Daoy (cell line): ENCODE measurements around the gene S100A1. TPM values are rescaled to one million over a fixed set of nuclear protein-coding genes. Genes with fewer than 3 reads are reported as not detected.
A peak's percentile ranks its signal among the peaks of the same experiment; 100 is the strongest.

Source experiments
- DNase-seq: peaks from one replicate; pipeline ENCODE4 v3.0.0-alpha.2; 2015; ENCODE audit warnings: low read depth
- total RNA-seq: library from RNA; depleted of rRNA; stranded (reverse); fragments of >200 nt; shearing (Covaris generic); gene quantifications from 2 replicates; pipeline ENCODE4 v1.2.3, GENCODE V29; 2014

S100A1 gene
- total RNA-seq, 1 experiment from 2014 or later: 0.40 TPM

DNA sequence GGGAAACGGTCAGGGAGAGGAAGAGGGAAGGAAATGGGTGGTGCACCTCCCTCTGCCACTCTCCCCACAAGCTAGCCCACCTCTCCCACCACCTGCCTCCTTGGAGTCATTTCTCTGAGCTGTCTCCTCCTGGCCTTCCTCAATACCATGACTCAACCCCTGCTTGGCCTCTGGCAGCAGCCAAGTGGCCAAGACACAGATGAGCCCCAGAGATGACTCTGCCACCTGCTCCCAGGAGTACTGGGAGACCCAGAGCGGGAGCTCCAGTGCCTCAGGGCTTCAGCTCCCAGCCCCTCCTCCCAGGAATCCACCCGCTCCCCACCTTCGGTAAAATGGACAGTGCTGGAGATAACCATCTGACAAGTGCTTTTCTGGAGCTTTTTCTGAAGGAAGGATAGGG lies 17.9 kb upstream of the S100A1 start:
- peak; percentile 40 for DNase-seq

DNA sequence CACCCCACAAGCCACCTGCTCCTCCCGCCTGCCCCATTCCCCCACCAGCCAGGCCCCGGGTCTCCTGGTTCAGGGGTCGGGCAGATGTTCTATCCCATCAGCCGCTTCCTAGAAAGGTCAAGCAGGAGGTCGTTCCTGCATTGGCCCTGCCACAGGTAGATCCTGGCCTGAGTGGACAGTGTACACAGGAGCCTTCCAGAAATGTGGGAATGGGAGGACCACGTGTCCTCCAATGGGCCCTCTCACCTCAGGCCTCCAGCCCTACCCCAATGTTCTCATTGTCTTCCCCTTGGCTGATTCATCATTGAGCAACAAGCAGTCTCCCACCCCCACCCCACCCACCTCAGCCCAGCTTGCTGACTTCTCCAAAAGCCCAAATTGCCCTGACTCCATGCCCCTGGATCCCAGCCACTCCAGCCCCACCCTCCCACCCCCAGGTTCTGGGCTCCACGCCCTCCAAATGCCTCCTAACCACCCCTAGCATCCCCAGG lies 17.4 kb upstream of the S100A1 start:
- DNase-seq: peak; percentile 37

DNA sequence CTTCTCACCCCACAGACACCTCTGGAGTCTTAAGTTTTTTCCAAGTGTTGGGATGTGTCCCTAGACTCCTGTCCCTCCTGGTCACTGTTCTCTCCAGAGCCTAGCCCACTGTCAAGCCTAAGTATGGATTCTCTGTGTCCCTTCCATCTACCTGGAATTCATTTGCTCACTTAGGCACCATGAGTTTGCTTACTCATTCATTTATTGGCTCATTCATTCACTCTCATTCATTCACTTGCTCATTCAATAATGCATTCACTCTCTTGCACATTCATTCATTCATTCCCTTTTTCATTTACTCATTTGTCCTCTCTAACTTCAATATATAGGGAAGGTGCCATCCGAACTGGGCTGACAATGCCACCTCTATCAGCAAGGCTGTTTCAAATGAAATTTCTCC lies 16.9 kb upstream of the S100A1 start:
- DNase-seq: no peak

DNA sequence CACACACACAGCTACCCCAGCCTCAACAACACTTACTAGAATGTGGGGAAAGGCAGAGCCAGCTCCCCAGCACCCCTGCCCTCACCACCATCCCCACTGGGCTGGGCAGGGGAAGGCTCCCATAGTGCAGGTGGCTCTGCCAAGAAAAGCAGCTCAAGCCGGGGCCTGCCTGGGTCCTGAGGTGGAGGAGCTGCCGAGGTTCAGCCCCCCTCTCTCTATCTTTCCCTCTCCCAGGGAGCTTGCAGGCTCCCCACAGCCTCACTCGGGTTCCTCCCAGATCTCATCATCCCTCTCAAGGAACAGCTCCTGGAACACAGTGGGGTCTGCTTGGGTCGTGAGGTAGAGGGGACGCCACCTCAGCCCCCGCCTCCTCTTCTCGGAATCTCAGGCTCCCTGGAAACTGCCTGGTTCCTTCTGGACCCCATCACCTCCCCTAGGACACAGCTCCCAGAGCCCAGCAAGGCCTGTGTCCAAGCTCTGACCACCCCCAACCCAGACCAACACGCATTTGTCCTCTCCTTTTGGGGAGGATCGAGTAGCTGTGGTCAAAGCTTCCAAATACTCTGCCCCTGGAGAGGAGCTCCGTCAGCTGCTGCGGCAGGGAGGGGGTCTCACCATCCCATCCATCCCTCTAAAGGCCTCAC lies 16.0 kb upstream of the S100A1 start:
- no peak for DNase-seq

DNA sequence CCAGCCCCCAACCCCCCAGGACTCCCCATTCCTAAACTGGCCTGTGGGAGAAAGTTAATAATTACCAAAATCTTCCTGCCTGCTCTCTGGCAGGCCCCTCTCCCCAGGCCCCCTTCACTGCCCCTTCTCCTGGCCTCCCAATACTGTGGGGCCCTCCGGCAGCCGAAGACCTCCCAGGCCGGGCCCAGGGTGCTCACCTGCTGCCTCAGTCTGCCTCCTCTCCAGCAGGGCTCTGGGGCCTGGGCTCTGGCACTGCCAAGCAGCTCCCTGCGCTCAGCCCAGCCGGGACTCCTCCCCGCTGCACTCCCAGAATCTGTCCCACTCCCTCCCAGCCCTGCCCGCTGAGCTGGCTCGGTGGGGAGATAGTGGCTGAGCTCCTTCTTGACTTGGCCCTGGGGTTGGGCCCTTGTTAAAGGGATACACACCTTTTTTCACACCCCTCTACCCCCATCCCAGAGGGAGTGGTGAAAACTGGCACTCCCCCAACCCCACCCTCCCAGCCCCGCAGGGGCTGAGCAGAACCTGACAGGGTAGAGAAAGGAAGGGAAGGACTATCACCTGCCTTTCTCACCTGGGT lies 15.4 kb upstream of the S100A1 start, which contains the start of gene S100A16:
Gene S100A16, minus strand, starts transcription at position 383 of the 577 bp plus-strand sequence. CDS start 4,986 bp downstream, outside the sequence.
- peak; percentile 60 for DNase-seq

DNA sequence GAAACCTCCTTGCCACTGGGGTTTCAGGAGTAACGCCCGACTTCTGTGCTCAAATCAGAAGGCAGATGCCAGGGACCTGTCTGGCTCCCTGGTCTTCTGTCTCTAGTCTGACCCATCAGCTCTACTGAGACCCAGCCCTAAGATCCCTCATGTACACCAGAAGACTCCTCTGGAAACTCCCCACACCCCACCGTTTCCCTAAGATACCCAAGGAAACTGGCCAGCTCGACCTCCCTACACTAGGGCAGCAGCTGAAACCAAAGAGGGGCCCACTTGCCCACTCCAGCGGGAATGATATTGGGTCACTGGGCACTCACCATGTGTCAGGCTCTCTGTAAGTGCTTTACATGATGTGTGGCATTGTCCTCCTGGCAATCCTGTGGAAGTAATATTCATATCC lies 14.8 kb upstream of the S100A1 start:
- DNase-seq: no peak

DNA sequence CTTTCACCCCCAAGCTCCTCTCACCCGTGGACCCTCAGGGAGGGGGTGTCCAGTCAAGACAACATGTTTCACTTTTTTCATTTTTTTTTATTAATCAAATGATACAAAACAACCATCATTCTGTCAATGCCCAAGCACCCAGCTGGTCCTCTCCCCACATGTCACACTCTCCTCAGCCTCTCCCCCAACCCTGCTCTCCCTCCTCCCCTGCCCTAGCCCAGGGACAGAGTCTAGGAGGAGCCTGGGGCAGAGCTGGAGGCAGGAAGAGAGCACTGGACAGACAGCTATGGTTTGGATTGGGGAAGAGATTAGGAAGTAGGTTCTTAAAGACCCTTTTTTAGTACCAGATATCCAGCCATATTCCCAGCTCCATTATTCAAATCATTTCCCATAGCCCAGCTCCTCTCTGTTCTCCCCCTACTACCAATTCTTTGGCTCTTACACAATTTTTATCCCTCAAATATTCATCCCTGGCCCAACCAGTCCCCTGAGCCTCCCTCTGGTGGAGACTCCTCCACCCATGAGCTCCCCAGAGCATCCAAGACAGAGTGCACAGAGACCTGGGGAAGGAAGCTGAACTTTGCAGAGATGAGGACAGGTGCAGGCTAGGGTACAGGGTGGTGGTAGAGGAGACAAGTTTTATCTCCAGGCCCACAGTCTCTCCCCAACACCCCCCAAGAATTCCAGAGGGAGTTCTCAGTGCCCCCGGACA lies 13.9 kb upstream of the S100A1 start:
- DNase-seq: no peak

DNA sequence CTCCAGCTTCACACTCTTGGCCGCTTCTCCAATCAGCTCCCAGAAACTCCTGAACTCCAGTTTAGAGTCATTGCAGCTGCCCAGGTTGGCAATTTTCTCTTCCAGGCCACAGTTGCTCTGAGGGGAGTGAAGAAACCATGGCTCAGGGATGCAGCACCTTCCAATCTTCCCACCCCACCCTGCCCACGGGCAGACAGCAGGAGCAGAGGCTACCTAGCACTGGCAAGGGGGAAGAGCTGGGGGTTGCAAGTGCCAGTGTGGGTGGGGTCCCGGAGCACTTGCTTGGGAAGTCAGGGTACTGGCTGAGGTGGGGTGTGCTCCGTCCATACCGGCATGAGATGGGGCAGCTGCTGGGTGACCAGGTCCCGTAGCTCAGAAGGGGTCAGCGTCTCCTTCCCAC lies 13.3 kb upstream of the S100A1 start:
- no peak for DNase-seq

DNA sequence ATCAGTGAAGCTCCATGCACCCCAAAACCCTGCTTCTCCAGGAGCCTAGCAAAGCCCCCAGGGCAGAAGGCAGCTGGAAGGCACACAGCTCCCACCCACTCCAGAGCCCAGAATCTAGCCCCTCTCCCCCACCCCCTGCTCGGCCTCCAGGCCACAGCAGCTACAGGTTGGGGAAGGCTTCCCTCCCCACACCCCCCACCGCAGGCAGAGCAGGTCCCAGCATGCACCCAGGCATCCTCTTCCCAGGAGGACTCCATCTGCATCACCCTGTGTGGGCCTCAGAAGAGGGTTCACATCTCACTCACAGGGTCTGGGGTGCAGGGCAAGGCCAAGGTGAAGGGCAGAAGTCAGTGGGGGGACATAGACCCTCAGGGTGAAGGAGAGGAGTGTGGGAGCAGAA lies 12.8 kb upstream of the S100A1 start:
- no peak for DNase-seq

DNA sequence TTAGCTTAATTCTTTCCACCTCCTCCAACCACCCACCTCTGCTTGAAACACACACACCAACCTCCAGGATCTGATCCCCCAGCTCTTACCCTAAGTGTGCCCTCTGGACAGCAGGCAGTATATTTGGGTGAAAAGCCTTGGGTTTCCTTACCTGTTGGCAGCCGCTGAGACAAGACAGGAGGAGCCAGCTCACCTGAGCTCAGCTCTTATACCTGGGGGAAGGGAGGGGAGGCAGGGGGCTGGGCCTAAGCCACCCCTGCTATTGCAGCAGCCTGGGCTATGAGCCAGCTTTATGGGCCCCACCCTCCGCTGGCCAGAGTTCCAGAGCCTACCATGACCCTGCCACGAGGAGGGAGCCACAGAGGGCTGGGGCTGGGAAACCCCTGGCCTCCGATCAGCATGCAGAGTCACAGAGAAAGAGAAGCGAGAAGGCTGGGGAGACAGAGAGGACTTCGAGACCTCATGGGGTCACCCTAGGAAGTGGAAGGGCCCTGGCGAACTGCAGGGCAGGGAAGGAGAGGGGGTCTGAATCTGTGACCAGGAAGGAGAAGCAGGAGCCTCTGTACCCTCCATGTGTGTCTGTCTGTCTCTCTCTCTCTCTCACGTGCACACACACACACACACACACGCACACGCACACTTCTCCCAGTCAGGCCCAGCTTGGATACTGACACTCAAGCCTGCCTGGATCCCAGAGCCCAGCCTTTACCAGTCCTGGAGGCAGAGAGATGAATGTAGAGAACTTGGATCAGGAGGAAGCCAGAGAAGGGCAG lies 11.9 kb upstream of the S100A1 start, which contains the start of gene S100A14:
Gene S100A14, minus strand, starts transcription at position 182 of the 773 bp plus-strand sequence. CDS start 467 bp downstream, outside the sequence.
- no peak for DNase-seq

DNA sequence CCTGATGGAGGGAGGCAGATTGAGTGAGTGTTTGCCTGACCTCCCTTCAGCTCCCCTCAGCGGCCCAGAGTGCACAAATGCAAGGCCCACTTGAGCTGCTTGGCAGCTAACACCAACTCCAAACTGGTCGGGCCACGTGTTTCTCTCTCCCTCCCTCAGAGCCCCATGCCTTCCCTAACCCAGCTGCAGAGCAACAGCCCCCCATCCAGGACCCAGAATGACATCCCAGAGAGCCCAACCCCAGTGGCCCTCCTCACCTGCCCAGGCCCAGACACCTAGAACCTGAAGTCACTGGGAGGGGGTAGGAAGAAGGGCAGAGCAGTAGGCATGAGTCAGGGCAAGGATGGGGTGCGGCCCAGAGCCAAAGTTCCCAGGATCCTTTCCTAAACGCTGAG lies 11.3 kb upstream of the S100A1 start:
- no peak for DNase-seq

DNA sequence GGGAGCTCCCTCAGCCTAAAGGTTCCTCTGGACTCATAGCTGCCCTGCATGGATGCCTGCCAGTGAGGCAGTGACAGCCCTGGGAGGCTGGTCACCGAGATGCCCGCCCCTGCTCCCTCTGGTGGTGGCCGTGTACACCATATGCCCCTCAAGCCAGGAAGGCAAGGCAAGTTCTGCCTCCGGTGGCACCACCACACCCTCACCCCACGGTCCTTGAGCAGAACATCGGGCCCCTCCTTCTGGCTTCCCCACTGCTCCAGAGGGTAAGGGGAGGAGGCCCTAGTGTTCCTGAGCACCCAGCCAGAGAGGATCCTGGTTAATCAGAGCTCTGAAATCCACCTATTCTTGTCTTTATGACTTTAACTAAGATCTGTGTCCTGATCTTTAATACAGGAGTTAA lies 10.6 kb upstream of the S100A1 start:
- no peak for DNase-seq

DNA sequence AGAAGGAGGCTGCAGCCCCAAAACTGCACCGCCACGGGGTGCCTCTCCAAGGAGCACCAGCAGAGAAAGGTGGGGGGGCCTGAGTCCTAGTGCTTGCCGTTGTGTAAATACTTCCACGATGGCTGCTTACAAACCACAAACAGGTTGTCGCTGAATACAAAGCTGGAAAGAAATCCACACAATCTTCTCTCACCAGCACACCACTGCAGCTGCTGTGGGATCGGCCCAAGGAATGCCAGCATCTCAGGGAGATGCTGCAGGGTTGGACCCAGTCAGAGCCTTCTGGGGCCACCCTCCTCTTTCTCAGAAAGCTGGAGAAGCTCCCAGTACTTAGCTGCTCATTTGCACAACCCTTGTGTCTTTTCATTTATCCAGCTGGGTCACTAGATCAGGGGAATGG lies 9.1 kb upstream of the S100A1 start:
- DNase-seq: no peak

DNA sequence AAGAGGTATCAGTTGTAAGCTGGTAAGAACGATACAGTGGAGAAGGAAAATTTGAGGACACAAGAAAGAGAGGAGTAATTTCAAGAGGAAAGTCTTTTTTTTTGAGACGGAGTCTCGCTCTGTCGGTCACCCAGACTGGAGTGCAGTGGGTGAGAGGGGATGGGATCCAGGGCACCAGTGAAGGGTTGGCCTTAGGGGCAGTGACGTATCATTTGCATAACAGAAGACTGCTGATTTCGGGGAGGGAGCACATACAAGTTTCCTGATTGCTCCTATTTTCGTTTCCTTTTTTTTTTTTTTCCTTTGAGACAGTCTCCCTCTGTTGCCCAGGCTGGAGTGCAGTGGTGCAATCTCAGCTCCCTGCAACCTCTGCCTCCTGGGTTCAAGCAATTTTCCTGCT lies 5.1 kb upstream of the S100A1 start:
- DNase-seq: no peak

DNA sequence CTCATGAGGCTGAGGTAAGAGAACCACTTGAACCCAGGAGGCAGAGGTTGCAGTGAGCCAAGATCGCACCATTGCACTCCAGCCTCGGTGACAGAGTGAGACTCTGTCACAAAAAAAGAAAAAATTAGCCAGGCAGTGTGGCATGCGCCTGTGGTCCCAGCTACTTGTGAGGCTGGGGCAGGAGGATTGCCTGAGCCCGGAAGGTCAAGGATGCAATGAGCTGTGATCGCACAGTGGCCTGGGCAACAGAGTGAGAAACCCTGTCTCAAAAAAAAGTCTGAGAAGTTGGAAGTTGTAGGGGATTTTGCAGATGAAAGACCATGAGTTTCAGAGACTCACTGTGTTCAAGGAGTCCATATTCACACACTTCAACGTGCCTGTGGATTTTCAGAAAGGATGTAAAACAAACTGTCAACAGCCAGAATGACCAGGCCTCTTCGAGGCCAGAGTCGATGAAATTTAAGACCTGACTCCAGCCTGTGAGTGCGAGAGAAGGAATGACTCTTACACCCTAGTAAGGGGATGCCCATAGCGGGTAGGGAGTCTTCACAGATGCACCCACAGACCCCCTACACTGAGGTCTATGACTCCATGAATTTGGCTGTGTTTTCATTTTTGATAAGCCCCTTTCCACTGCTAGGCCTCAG lies 3.1 kb upstream of the S100A1 start:
- DNase-seq: no peak

DNA sequence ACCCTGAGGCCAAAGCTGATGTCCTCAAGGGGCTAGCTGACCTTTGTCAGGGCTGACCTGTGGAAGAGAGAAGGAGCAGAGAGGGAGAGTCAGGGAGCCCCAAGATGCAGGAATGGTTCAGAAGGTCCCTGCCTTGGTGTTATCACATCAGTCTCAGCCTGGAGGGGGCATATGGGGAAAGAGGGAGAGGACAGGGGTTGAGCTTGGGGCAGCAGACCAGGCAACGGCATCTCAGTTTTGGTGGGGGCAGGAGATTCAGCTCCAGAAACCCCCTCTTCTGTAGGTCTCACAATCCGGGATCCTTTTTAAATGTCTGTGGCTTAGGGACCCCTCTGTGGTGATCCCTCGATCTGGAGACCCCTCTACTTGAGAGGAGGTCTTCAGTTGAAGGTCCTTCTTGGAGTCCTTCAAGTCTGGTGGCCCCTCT lies 1.7 kb upstream of the S100A1 start:
- no peak for DNase-seq

DNA sequence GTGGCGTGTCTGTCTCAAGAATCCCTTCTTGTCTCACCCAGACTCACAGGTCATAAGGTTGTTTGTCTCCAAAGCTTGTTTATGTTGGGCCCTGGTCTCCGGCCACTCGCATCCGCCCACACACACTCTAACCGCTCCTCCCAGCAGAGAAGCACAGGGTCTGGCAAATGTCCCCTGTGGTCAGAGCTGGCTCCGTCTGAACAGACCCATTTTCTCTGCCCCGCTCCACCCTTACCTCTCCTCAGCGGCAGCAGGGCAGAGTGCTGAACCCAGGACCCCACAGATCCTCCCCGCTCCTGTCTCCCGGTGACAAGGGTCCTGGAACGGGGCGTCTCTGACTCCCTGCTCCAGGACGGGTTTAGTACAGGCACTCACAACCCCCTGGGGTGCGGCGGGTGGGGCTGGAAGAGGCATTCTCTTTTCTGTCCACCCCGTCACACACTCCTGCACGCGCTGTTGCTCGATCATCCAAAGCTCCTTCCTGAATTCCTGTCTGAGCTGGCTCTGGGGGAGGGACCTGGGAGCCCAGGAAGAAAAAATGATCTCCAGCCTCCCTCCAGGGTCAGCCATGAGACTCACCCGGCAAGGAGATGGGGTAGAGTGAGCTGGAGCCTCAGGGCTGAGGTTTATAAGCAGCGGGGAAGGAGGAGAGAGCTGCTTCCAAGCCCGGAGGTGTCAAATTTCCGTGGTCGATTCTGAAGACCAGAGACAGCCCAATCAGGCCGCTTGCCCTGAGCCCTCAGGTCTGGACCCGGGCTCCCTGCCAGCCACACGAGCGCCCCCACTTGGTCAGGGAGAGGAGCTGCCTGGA lies 1.1 kb upstream of the S100A1 start, which contains the start of gene S100A13:
Gene S100A13, minus strand, starts transcription at position 602 of the 811 bp plus-strand sequence. CDS start 1,033 bp downstream, outside the sequence.
- DNase-seq: peak; percentile 93

DNA sequence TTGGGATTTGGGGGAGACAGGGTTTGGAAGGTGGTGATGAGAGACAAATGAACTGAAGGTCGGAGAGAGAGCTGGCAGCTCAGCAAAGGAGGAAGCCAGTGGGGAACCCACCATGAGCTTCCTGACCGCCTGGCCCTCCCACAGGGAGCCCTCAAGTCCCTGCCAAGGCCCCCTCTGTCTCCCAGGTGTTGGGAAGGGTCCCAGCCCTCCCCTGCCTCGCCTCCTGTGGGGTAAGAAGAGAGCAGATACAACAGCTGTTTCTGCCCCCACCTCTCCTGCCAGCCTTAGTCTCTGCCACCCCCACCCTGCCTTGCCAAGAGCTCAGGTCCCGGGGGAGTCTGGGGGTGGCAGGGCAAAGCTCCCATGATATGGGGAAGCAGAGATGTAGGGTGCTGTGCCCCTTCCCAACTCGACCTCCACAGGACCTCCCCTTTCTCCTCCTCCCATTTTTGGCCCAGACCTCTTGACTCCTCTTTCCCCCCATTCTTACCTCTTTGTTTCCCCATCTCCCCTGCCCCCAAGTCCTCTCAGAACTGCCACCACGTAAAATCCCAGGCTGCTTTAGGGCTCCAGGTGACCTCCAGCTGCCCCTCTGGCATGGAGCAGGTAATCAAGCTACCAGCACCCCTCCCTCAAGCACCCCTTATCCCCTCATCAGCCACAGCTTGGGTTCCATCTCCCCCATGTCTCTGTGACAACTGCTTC lies 556 bp downstream of the S100A1 start:
- no peak for DNase-seq

DNA sequence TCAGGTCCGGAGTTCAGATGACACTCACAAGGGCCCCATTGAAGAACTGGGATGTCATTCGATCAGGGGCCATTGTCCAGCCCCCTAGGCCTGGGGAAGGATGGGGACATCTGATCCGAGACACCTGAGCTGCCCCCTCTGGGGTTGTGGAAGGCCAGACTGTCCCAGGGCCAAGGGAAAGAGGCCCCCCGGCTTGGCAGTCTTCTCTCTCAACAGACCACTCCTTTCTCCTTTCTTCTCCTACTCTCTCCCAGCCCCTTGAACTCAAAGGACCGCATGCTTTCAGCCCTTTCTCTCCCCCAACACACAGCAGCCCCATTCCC lies 1.1 kb downstream of the S100A1 start:
- DNase-seq: no peak

DNA sequence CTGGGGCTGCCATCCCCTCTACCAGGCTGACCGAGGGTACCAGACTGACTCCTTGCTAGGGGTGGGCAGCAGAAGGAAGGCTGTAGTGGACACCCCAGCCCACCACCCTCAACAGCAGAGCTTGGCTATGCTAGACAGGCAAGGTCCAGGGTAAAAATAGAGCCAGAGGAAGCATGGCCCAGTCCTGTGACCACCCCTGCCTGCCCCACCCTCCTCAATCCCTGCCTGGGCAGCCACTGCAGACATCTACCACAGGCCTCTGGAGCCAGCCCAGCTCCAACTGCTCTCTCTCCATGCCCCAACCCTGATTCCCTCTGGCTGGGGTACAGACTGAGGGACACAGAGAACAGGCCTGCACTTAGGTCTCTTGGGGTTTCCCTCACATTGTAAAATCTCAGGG lies 1.7 kb downstream of the S100A1 start:
- DNase-seq: no peak
